Loucy (cell line): Measurements from ENCODE around the gene SUPT3H.

ENCODE experiments used
- H2AFZ ChIP-seq: fragments of 200-600 bp; sonication (generic); 2 replicates; pipeline ENCODE4 v1.6.0; 2016; ENCODE audit warnings: antibody characterized with exemption, mild to moderate bottlenecking, low read length, moderate library complexity
- H3F3A ChIP-seq: fragments of 200-600 bp; 2 replicates; pipeline ENCODE4 v1.6.0; 2016; ENCODE audit warnings: antibody characterized with exemption, low read depth, mild to moderate bottlenecking
- H3K27me3 ChIP-seq: fragments of 200-600 bp; sonication (generic); 2 replicates; pipeline ENCODE4 v1.6.1; 2014; ENCODE audit warnings: low read length, mild to moderate bottlenecking; ENCODE audit not compliant: insufficient read depth, poor library complexity, severe bottlenecking
- H3K36me3 ChIP-seq: fragments of 200-600 bp; sonication (generic); 2 replicates; pipeline ENCODE4 v1.6.1; 2016; ENCODE audit warnings: low read length; ENCODE audit not compliant: insufficient read depth
- H3K4me1 ChIP-seq: fragments of 200-600 bp; sonication (generic); 2 replicates; pipeline ENCODE4 v1.5.1; 2014; ENCODE audit warnings: low read length, mild to moderate bottlenecking; ENCODE audit not compliant: insufficient read depth, poor library complexity, severe bottlenecking
- H3K4me2 ChIP-seq: fragments of 200-600 bp; sonication (generic); 2 replicates; pipeline ENCODE4 v1.6.0; 2014; ENCODE audit warnings: antibody characterized with exemption, low read length, low read depth, mild to moderate bottlenecking; ENCODE audit not compliant: poor library complexity, severe bottlenecking
- H3K4me3 ChIP-seq: fragments of 200-600 bp; sonication (generic); 2 replicates; pipeline ENCODE4 v1.5.1; 2014; ENCODE audit warnings: low read length, mild to moderate bottlenecking, mixed read lengths; ENCODE audit not compliant: poor library complexity, severe bottlenecking
- H3K79me2 ChIP-seq: fragments of 200-600 bp; sonication (generic); 2 replicates; pipeline ENCODE4 v1.6.1; 2014; ENCODE audit warnings: low read length; ENCODE audit not compliant: insufficient read depth
- H3K9ac ChIP-seq: fragments of 200-600 bp; sonication (generic); 2 replicates; pipeline ENCODE4 v1.6.0; 2014; ENCODE audit warnings: mild to moderate bottlenecking, low read depth, low read length, moderate library complexity; ENCODE audit not compliant: poor library complexity, severe bottlenecking
- H3K9me2 ChIP-seq: fragments of 200-600 bp; sonication (generic); replicated peaks from 2 replicates; pipeline ENCODE4 v1.6.1; 2016; ENCODE audit warnings: low read depth, low read length, mixed read lengths
- H3K9me3 ChIP-seq: fragments of 200-600 bp; sonication (generic); 2 replicates; pipeline ENCODE4 v1.6.1; 2014; ENCODE audit warnings: mild to moderate bottlenecking, antibody characterized with exemption, low read length, low read depth; ENCODE audit not compliant: insufficient read depth
- H4K20me1 ChIP-seq: fragments of 200-600 bp; sonication (generic); 2 replicates; pipeline ENCODE4 v1.6.0; 2014; ENCODE audit warnings: antibody characterized with exemption, low read length, mild to moderate bottlenecking; ENCODE audit not compliant: insufficient read depth, poor library complexity, severe bottlenecking
- EZH2phosphoT487 ChIP-seq: fragments of 200-600 bp; IDR thresholded peaks from 2 replicates; pipeline ENCODE4 v1.6.1; 2018; ENCODE audit warnings: antibody characterized with exemption, mild to moderate bottlenecking, moderate library complexity, borderline replicate concordance
- TF ChIP-seq, protein P1 (sequence below): fragments of 200-600 bp; sonication (generic); conservative IDR thresholded peaks from 2 replicates; pipeline ENCODE4 v1.5.1; 2014; ENCODE audit warnings: mild to moderate bottlenecking, antibody characterized with exemption, low read length

SUPT3H gene

DNA sequence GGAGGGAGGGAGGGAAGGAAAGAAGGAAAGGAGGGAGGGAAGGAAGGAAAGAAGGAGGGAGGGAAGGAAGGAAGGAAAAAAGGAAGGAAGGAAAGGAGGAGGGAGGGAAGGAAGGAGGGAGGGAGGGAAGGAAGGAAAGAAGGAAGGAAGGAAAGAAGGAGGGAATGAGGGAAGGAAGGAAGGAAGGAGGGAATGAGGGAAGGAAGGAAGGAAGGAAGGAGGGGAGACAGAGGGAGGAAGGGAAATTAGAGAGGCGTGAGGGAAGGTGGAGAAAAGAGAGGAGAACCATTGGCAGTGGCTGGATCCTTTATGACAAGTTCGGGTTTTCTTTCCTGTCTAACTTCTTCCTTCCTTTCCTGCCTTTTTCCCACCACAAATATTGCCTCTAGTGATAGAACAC is 22.3 kb upstream of the SUPT3H start:
- H3K79me2 ChIP-seq = no peaks in the 10 kb centered on the region
- no peak overlapping the region for H3K9ac ChIP-seq
- no peaks in the 10 kb centered on the region for H4K20me1 ChIP-seq
- H3K9me2 ChIP-seq = no peaks in the 10 kb centered on the region
- TF ChIP-seq, protein P1, sequence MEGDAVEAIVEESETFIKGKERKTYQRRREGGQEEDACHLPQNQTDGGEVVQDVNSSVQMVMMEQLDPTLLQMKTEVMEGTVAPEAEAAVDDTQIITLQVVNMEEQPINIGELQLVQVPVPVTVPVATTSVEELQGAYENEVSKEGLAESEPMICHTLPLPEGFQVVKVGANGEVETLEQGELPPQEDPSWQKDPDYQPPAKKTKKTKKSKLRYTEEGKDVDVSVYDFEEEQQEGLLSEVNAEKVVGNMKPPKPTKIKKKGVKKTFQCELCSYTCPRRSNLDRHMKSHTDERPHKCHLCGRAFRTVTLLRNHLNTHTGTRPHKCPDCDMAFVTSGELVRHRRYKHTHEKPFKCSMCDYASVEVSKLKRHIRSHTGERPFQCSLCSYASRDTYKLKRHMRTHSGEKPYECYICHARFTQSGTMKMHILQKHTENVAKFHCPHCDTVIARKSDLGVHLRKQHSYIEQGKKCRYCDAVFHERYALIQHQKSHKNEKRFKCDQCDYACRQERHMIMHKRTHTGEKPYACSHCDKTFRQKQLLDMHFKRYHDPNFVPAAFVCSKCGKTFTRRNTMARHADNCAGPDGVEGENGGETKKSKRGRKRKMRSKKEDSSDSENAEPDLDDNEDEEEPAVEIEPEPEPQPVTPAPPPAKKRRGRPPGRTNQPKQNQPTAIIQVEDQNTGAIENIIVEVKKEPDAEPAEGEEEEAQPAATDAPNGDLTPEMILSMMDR = no peak
- TF ChIP-seq EZH2phosphoT487 = no peak
- H3K4me2 ChIP-seq = no peak overlapping the region
- H3K27me3 ChIP-seq = no peaks in the 10 kb centered on the region
- no peak overlapping the region for H2AFZ ChIP-seq
- no peaks in the 10 kb centered on the region for H3F3A ChIP-seq
- no peaks in the 10 kb centered on the region for H3K9me3 ChIP-seq
- H3K4me3 ChIP-seq = no peak overlapping the region
- no peaks in the 10 kb centered on the region for H3K4me1 ChIP-seq
- H3K36me3 ChIP-seq = no peaks in the 10 kb centered on the region

DNA sequence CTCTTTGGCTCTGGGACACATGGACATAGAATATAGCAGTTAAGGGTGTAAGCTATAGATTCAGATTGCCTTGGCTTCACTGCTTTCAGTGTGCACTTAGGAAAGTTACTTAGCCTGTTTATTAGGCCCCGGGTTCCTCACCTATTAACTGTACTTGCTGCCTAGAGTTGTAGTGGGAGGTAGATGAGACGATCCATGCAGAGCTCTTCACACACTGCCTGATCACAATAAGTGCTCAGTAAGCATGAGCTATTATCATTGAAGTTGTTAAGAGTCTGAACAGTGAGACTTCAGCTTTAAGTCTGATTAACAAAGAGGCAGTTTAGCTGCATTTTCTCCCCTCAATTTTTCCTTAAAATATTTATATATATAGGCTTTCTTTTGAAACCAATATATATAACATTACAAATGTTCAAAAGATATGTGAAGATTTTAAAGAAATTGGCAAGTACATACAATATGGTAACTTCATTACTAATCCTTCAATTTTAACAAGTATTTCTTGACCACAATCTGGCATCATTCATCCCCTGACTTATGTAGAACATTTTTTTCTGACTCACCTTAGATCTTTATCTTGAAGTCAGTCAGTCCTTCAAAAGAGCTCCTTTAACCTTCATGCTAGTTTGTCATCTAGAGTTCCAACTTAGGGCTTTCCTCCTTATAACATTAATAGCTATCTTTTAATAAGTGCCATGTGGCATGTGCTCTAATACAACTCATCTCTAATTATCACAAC is 20.5 kb upstream of the SUPT3H start:
- no peak overlapping the region for H3K4me2 ChIP-seq
- H3K4me1 ChIP-seq = no peaks in the 10 kb centered on the region
- no peak overlapping the region for H3K9ac ChIP-seq
- no peaks in the 10 kb centered on the region for H3K27me3 ChIP-seq
- no peaks in the 10 kb centered on the region for H3K36me3 ChIP-seq
- H3F3A ChIP-seq = no peaks in the 10 kb centered on the region
- H3K4me3 ChIP-seq = no peak overlapping the region
- 0 out of 2 replicates have a peak, but pooled peaks cover under 1% of the 10 kb centered on the region for H3K9me3 ChIP-seq
- no peaks in the 10 kb centered on the region for H3K79me2 ChIP-seq
- H2AFZ ChIP-seq = no peak overlapping the region
- H3K9me2 ChIP-seq = no peaks in the 10 kb centered on the region
- H4K20me1 ChIP-seq = no peaks in the 10 kb centered on the region
- TF ChIP-seq, protein P1 = no peak
- TF ChIP-seq EZH2phosphoT487 = no peak

DNA sequence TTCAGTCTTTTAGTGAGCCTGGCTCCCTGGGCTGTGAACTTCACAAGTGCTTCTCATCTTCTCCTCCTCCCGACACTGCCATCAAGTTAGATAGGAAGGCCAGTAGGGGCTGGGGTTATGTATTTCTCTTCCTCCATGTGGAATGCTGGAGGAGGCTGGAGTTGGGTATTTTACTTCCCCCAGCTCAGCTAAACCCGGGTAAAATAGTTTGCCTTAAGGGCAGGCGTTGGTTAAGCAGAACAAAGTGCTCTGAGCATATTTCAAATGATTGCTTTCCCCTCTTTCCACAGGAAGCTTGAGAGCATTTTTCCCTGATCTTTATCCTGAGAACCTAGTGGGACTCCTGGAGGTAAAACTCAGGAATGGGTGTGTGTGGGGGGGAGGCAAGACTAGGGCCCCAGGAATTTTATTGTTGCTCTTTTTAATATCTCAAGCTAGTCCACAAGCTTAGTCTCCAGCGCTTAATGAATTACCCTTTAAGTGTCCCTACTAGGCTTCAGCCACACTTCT is 16.9 kb upstream of the SUPT3H start:
- Histone ChIP-seq H3K4me2 (no peak overlapping the region), H3K4me1 (peaks cover 7% of the 10 kb centered on the region), H3K9me3 (peaks cover 6% of the 10 kb centered on the region; the same call in 1 of the 2 replicates), H3F3A (no peaks in the 10 kb centered on the region), H3K9me2 (no peaks in the 10 kb centered on the region), H4K20me1 (no peaks in the 10 kb centered on the region), H3K4me3 (no peak overlapping the region), H2AFZ (no peak overlapping the region), H3K9ac (no peak overlapping the region), H3K79me2 (no peaks in the 10 kb centered on the region), H3K36me3 (no peaks in the 10 kb centered on the region), H3K27me3 (no peaks in the 10 kb centered on the region)
- TF ChIP-seq, protein P1 = no peak
- no peak for TF ChIP-seq EZH2phosphoT487
